Prostate gland (tissue), 2 donors: Measurements from ENCODE around the gene ANKRD12. TPM values are rescaled to one million over a fixed set of nuclear protein-coding genes. Genes with fewer than 3 reads are reported as not detected.
"Not testable (repeated sequence)": the region's sequence is repeated elsewhere in the genome, so short reads cannot be mapped to it uniquely, and the experiment has no call there.

Source experiments
- DNase-seq: peaks from one replicate; pipeline ENCODE4 v3.0.0-alpha.2; 2019; ENCODE audit warnings: low spot score
- H3K27ac ChIP-seq, 2 donors: fragments of 200-600 bp; sonication (generic); 2 replicates each; pipeline ENCODE4 v1.5.1; 2017 to 2019
- H3K27me3 ChIP-seq: fragments of 200-600 bp; sonication (generic); replicated peaks from 2 replicates; pipeline ENCODE4 v1.5.1; 2019; ENCODE audit not compliant: insufficient read depth
- H3K36me3 ChIP-seq, 2 donors: fragments of 200-600 bp; sonication (generic); 1 replicate in 1 of 2; 2 replicates in 1 of 2; pipeline versions ENCODE4 v1.5.1 to v1.8.1; 2017 to 2019
- H3K4me1 ChIP-seq: fragments of 200-600 bp; sonication (generic); replicated peaks from 2 replicates; pipeline ENCODE4 v1.5.1; 2019
- H3K4me3 ChIP-seq, 2 donors: fragments of 200-600 bp; sonication (generic); 2 replicates each; pipeline ENCODE4 v1.5.1; 2017 to 2019
- H3K9me3 ChIP-seq: fragments of 200-600 bp; sonication (generic); 2 replicates; pipeline ENCODE4 v1.5.1; 2017
- CTCF ChIP-seq, 4 experiments: fragments of 200-600 bp in 2 of 4; fragments of 450-650 bp in 2 of 4; sonication (generic) in 2 of 4; IDR thresholded peaks; 1 replicate in 3 of 4; 2 replicates in 1 of 4; pipeline ENCODE4 v1.5.1; 2016 to 2019; ENCODE audit warnings: antibody characterized with exemption in 4 of 4, mild to moderate bottlenecking in 2 of 4, moderate library complexity in 2 of 4
- POLR2A ChIP-seq: fragments of 450-650 bp; IDR thresholded peaks from one replicate; pipeline ENCODE4 v1.6.1; 2016; ENCODE audit warnings: antibody characterized with exemption, mild to moderate bottlenecking
- POLR2AphosphoS5 ChIP-seq: sonication (generic); formaldehyde crosslinking; IDR thresholded peaks from one replicate; pipeline ENCODE4 v1.6.1; 2017; ENCODE audit warnings: antibody characterized with exemption
- WGBS: methylation state at CpG from one replicate; pipeline ENCODE4 v1.1.5; 2018; 5-methylcytosine and 5-hydroxymethylcytosine counted together
- intact Hi-C: fragments of 100-400 bp; cut with DNase I; formaldehyde crosslinking; loops from one replicate; pipeline ENCODE4 v1.14.2; 2022
- total RNA-seq, 2 donors: library from RNA; depleted of rRNA; stranded (reverse); fragments of >200 nt; gene quantifications; one replicate each; pipeline ENCODE4 v1.1.0, GENCODE V29; 2016

Gene ANKRD12
- total RNA-seq, 2 donors from 2014 or later: 38.7 to 50.1 TPM

- 68% methylated on average over 1 of the region's 1 CpG for WGBS
- Histone ChIP-seq H3K4me1 (no peaks in the 10 kb centered on the region), H3K9me3 (no peaks in the 10 kb centered on the region), H3K36me3 (no peaks in the 10 kb centered on the region), H3K27me3 (no peaks in the 10 kb centered on the region), H3K4me3 (no peak overlapping the region), H3K27ac (no peak overlapping the region)
- TF ChIP-seq POLR2A (no peak), POLR2AphosphoS5 (no peak)
- no peak for DNase-seq
- intact Hi-C loops: no loop called here
Measured at GRCh38 chr18:9263264-9263663, 126.7 kb downstream of the ANKRD12 start.

GRCh38 chr18:9264797-9265196 is 128.2 kb downstream of the ANKRD12 start:
- H3K9me3 ChIP-seq, H3K4me3 ChIP-seq, DNase-seq, H3K36me3 ChIP-seq, H3K4me1 ChIP-seq, H3K27me3 ChIP-seq, intact Hi-C loops, H3K27ac ChIP-seq: not testable (repeated sequence)
- WGBS: 95% methylated on average over 15 of the region's 15 CpGs

- Histone ChIP-seq H3K27me3 (no peaks in the 10 kb centered on the region), H3K4me1 (no peaks in the 10 kb centered on the region), H3K9me3 (no peaks in the 10 kb centered on the region), H3K36me3 (no peaks in the 10 kb centered on the region), H3K4me3 (no peak overlapping the region), H3K27ac (no peak overlapping the region)
- DNase-seq: no peak
- 90% methylated on average over 2 of the region's 2 CpGs for WGBS
- intact Hi-C loops: no loop called here
- TF ChIP-seq POLR2A (no peak), CTCF (IDR thresholded peaks at IDR 0.05) (no peak), POLR2AphosphoS5 (no peak)
Measured at GRCh38 chr18:9273221-9273620, 136.6 kb downstream of the ANKRD12 start.

- DNase-seq: no peak
- H3K27ac ChIP-seq: peak overlapping the region in 1 of 2 donors; percentile 59
- 81% methylated on average over 1 of the region's 1 CpG for WGBS
- H3K4me3 ChIP-seq: no peak overlapping the region
- intact Hi-C loops: no loop called here
- no peaks in the 10 kb centered on the region for H3K9me3 ChIP-seq
- H3K4me1 ChIP-seq: no peaks in the 10 kb centered on the region
- H3K36me3 ChIP-seq: no peaks in the 10 kb centered on the region
- TF ChIP-seq POLR2AphosphoS5: peak; percentile 16
- no peak for TF ChIP-seq POLR2A
- TF ChIP-seq CTCF (IDR thresholded peaks at IDR 0.05): peak in 2 of 4 experiments; percentile 9 to 25
- no peaks in the 10 kb centered on the region for H3K27me3 ChIP-seq
Measured at GRCh38 chr18:9275890-9276289, 139.3 kb downstream of the ANKRD12 start.

GRCh38 chr18:9278028-9278427 is 141.4 kb downstream of the ANKRD12 start:
- Histone ChIP-seq H3K4me1 (no peaks in the 10 kb centered on the region), H3K9me3 (no peaks in the 10 kb centered on the region), H3K27ac (no peak overlapping the region), H3K27me3 (no peaks in the 10 kb centered on the region), H3K36me3 (no peaks in the 10 kb centered on the region), H3K4me3 (no peak overlapping the region)
- 98% methylated on average over 1 of the region's 1 CpG for WGBS
- intact Hi-C loops: no loop called here
- TF ChIP-seq POLR2AphosphoS5: no peak
- TF ChIP-seq CTCF (IDR thresholded peaks at IDR 0.05): no peak
- TF ChIP-seq POLR2A: no peak
- no peak for DNase-seq

- Histone ChIP-seq H3K4me1 (no peaks in the 10 kb centered on the region), H3K36me3 (no peaks in the 10 kb centered on the region), H3K27me3 (no peaks in the 10 kb centered on the region), H3K27ac (no peak overlapping the region), H3K4me3 (no peak overlapping the region), H3K9me3 (no peaks in the 10 kb centered on the region)
- TF ChIP-seq POLR2A (no peak), POLR2AphosphoS5 (no peak), CTCF (IDR thresholded peaks at IDR 0.05) (no peak)
- no peak for DNase-seq
- 50% methylated on average over 5 of the region's 5 CpGs for WGBS
- intact Hi-C loops: no loop called here
Measured at GRCh38 chr18:9280849-9281248, 144.3 kb downstream of the ANKRD12 start.
